Cardiac septum (tissue), 1 donor: ENCODE measurements around the gene CHMP1A. TPM values are rescaled to one million over a fixed set of nuclear protein-coding genes. Genes with fewer than 3 reads are reported as not detected.
"Not testable (repeated sequence)": the region's sequence is repeated elsewhere in the genome, so short reads cannot be mapped to it uniquely, and the experiment has no call there.

Source experiments
- DNase-seq: peaks from one replicate; pipeline ENCODE4 v3.0.0-alpha.2; 2020; ENCODE audit warnings: low spot score
- intact Hi-C: fragments of 100-400 bp; cut with DNase I; formaldehyde crosslinking; loops from one replicate; pipeline ENCODE4 v1.14.0; 2022
- total RNA-seq: library from RNA; stranded (reverse); fragmentation: NEBNext Ultra II Directional; extraction: Animal tissue kit (Norgen Biotek cat#: 25700); gene quantifications from one replicate; pipeline ENCODE4 v1.2.1, GENCODE V29; 2021
- donor health status: DM: no; HTN: no; CAD: no.

Gene CHMP1A
- total RNA-seq, 1 donor from 2014 or later, result 46.0 TPM

GRCh38 chr16:89634463-89635385, 22.8 kb downstream of the CHMP1A start:
- DNase-seq, intact Hi-C loops: not testable (repeated sequence)

GRCh38 chr16:89633064-89633631, 24.4 kb downstream of the CHMP1A start:
- DNase-seq, result no peak
- intact Hi-C loops, result no loop called here

GRCh38 chr16:89629827-89630610, 27.5 kb downstream of the CHMP1A start:
- DNase-seq, result no peak

GRCh38 chr16:89624777-89625761, 32.4 kb downstream of the CHMP1A start:
- DNase-seq, result no peak
- intact Hi-C loops, result no loop called here

More at GRCh38 chr16:89629827-89630610, 27.5 kb downstream of the CHMP1A start:
- intact Hi-C loops, result no loop called here

- no peak for DNase-seq
Measured at GRCh38 chr16:89623511-89624261, 33.8 kb downstream of the CHMP1A start.

GRCh38 chr16:89621698-89622409, 35.7 kb downstream of the CHMP1A start:
- no peak for DNase-seq
- intact Hi-C loops, result no loop called here

More at GRCh38 chr16:89623511-89624261, 33.8 kb downstream of the CHMP1A start:
- intact Hi-C loops, result no loop called here

- DNase-seq, result no peak
- intact Hi-C loops, result no loop called here
Measured at GRCh38 chr16:89621136-89621697, 36.3 kb downstream of the CHMP1A start.

GRCh38 chr16:89620406-89620841, 37.1 kb downstream of the CHMP1A start:
- intact Hi-C loops, result no loop called here
- no peak for DNase-seq

GRCh38 chr16:89619840-89620239, 37.7 kb downstream of the CHMP1A start:
- intact Hi-C loops, result no loop called here
- no peak for DNase-seq

GRCh38 chr16:89618109-89618998, 39.2 kb downstream of the CHMP1A start:
- intact Hi-C loops, result no loop called here
- no peak for DNase-seq

GRCh38 chr16:89617036-89617435, 40.5 kb downstream of the CHMP1A start:
- intact Hi-C loops, result no loop called here
- no peak for DNase-seq

- no peak for DNase-seq
- intact Hi-C loops, result no loop called here
Measured at GRCh38 chr16:89616623-89617022, 40.9 kb downstream of the CHMP1A start.

- no peak for DNase-seq
- intact Hi-C loops, result no loop called here
Measured at GRCh38 chr16:89615596-89616090, 41.9 kb downstream of the CHMP1A start.

GRCh38 chr16:89615176-89615575, 42.3 kb downstream of the CHMP1A start:
- DNase-seq, result no peak
- intact Hi-C loops, result no loop called here

- no peak for DNase-seq
- intact Hi-C loops, result no loop called here
Measured at GRCh38 chr16:89613954-89614459, 43.5 kb downstream of the CHMP1A start.
